ENCODE data around the gene A3GALT2. TPM values are rescaled to one million over a fixed set of nuclear protein-coding genes. Genes with fewer than 3 reads are reported as not detected.

A3GALT2 gene
- total RNA-seq, 1 experiment from 2014 or later = not detected

GRCh38 chr1:33330906-33331305, 10.0 kb upstream of the A3GALT2 start:
- Mint-ChIP-seq H3K36me3 (ENCODE audit: insufficient read depth in 1 of 3, low read depth in 3 of 3) (peaks cover 7 to 54% (median 12%) of the 10 kb centered on the region in 3 experiments; a peak in 6 of 7 replicates), H3K27ac (no peak overlapping the region), H3K27me3 (ENCODE audit: low read depth) (peaks cover 1% of the 10 kb centered on the region; the same call in 1 of the 2 replicates), H3K4me3 (no peak overlapping the region), H3K9me3 (no peaks in the 10 kb centered on the region), H3K4me1 (peaks cover 0 to 3% of the 10 kb centered on the region in 2 experiments; a peak in 2 of 4 replicates)
- Histone ChIP-seq H2AK5ac (ENCODE audit: insufficient read length, low read length) (no peak overlapping the region), H4K91ac (ENCODE audit: insufficient read length, low read depth, low read length) (no peak overlapping the region), H3K56ac (ENCODE audit: insufficient read length, low read depth, low read length) (no peak overlapping the region), H3K4me2 (ENCODE audit: insufficient read depth, insufficient read length, low read length) (no peak overlapping the region), H3K27me3 (ENCODE audit: insufficient read depth, low read length) (no peaks in the 10 kb centered on the region), H3K27ac (ENCODE audit: insufficient read length, low read depth, low read length) (no peak overlapping the region), H3K79me1 (ENCODE audit: insufficient read depth, low read depth, low read length, poor library complexity, severe bottlenecking) (no peaks in the 10 kb centered on the region), H3K4me1 (ENCODE audit: insufficient read depth, low read length) (no peaks in the 10 kb centered on the region), H2BK12ac (ENCODE audit: insufficient read length, low read depth, low read length) (no peak overlapping the region), H2AFZ (ENCODE audit: low read length) (no peak overlapping the region), H3K23ac (ENCODE audit: insufficient read length, low read depth, low read length) (no peak overlapping the region), H4K5ac (ENCODE audit: insufficient read length, low read depth, low read length) (no peak overlapping the region), H3K18ac (ENCODE audit: insufficient read length, low read depth, low read length) (no peak overlapping the region), H2BK20ac (ENCODE audit: low read depth, low read length, poor library complexity, severe bottlenecking) (no peak overlapping the region), H3K14ac (ENCODE audit: insufficient read depth, low read length) (no peak overlapping the region), H4K20me1 (ENCODE audit: control insufficient read depth, insufficient read depth, insufficient read length) (no peaks in the 10 kb centered on the region), H2BK15ac (ENCODE audit: low read depth, low read length) (no peak overlapping the region), H3K9me3 (ENCODE audit: control insufficient read depth, low read depth, low read length) (no peaks in the 10 kb centered on the region), H3T11ph (ENCODE audit: low read length) (no peak overlapping the region), H3K9ac (ENCODE audit: extremely low read depth, insufficient read length, low read length) (no peak overlapping the region), H2BK120ac (ENCODE audit: low read depth, low read length, poor library complexity, severe bottlenecking) (no peak overlapping the region), H3K23me2 (ENCODE audit: insufficient read length, low read depth, low read length, poor library complexity, severe bottlenecking) (no peaks in the 10 kb centered on the region), H3K79me2 (ENCODE audit: insufficient read depth, low read length) (no peaks in the 10 kb centered on the region), H2BK5ac (ENCODE audit: insufficient read length, low read length) (no peak overlapping the region), H3K4ac (ENCODE audit: low read depth, low read length) (no peak overlapping the region), H4K8ac (replicated peaks; ENCODE audit: insufficient read length, low read depth, low read length) (no peak overlapping the region)
- no CpG with 5 or more reads among the region's 7 CpGs for WGBS (ENCODE audit: extremely low coverage, insufficient read length, low lambda C conversion rate)
- TF ChIP-seq CTCF (conservative IDR thresholded peaks at IDR 0.05) = no peak
- no peak for DNase-seq

Data from H9 (cell line).